Liver (tissue), 9 donors: ENCODE data around the gene CAMK1D. TPM values are rescaled to one million over a fixed set of nuclear protein-coding genes. Genes with fewer than 3 reads are reported as not detected.

Source experiments
- DNase-seq: peaks from one replicate; pipeline ENCODE4 v3.0.0-alpha.2; 2017; ENCODE audit warnings: low spot score
- H3K27ac ChIP-seq, 2 donors: one replicate each; pipeline ENCODE4 v1.7.0; 2013; ENCODE audit warnings: inconsistent platforms in 2 of 2, low read length in 2 of 2, control low read depth in 1 of 2, low read depth in 1 of 2, mild to moderate bottlenecking in 1 of 2
- H3K27me3 ChIP-seq, 4 donors: one replicate each; pipeline versions ENCODE4 v1.6.1 to v1.7.0; 2013; ENCODE audit warnings: low read length in 3 of 4, inconsistent platforms in 1 of 4, mild to moderate bottlenecking in 1 of 4, moderate library complexity in 1 of 4; ENCODE audit not compliant: control insufficient read depth in 4 of 4, insufficient read depth in 4 of 4
- H3K36me3 ChIP-seq, 4 donors: one replicate each; pipeline versions ENCODE4 v1.6.1 to v1.7.0; 2013; ENCODE audit warnings: low read length in 3 of 4, mild to moderate bottlenecking in 3 of 4, low read depth in 1 of 4, moderate library complexity in 1 of 4; ENCODE audit not compliant: control insufficient read depth in 4 of 4, insufficient read depth in 3 of 4
- H3K4me1 ChIP-seq, 4 donors: one replicate each; pipeline versions ENCODE4 v1.6.1 to v1.7.0; 2013; ENCODE audit warnings: low read length in 3 of 4, mild to moderate bottlenecking in 3 of 4, moderate library complexity in 1 of 4; ENCODE audit not compliant: control insufficient read depth in 4 of 4, insufficient read depth in 4 of 4
- H3K4me3 ChIP-seq, 3 donors: one replicate each; pipeline versions ENCODE4 v1.6.1 to v1.7.0; 2013; ENCODE audit warnings: low read length in 3 of 3, control low read depth in 1 of 3, low read depth in 1 of 3, mild to moderate bottlenecking in 1 of 3
- H3K9ac ChIP-seq, 2 donors: one replicate each; pipeline ENCODE4 v1.7.0; 2013; ENCODE audit warnings: low read length in 2 of 2, mild to moderate bottlenecking in 2 of 2, moderate library complexity in 2 of 2, control low read depth in 1 of 2, low read depth in 1 of 2
- H3K9me3 ChIP-seq, 4 donors: one replicate each; pipeline versions ENCODE4 v1.6.1 to v1.7.0; 2013; ENCODE audit warnings: low read length in 3 of 4; ENCODE audit not compliant: control insufficient read depth in 4 of 4
- EGR1 ChIP-seq, 2 donors: IDR thresholded peaks; 2 replicates each; pipeline ENCODE4 v1.6.1; 2016 to 2018; ENCODE audit warnings: antibody characterized with exemption in 2 of 2, low read depth in 2 of 2
- GABPA ChIP-seq, 2 donors: IDR thresholded peaks in 1 of 2; conservative IDR thresholded peaks in 1 of 2; 2 replicates each; pipeline ENCODE4 v1.6.1; 2016; ENCODE audit warnings: antibody characterized with exemption in 2 of 2, mild to moderate bottlenecking in 1 of 2, moderate library complexity in 1 of 2
- NR2F2 ChIP-seq: IDR thresholded peaks from 2 replicates; pipeline ENCODE4 v1.6.1; 2016; ENCODE audit warnings: antibody characterized with exemption
- RXRA ChIP-seq, 2 donors: IDR thresholded peaks; 2 replicates each; pipeline ENCODE4 v1.6.1; 2017 to 2018; ENCODE audit warnings: antibody characterized with exemption in 2 of 2, mild to moderate bottlenecking in 1 of 2
- YY1 ChIP-seq: IDR thresholded peaks from 2 replicates; pipeline ENCODE4 v1.6.1; 2016; ENCODE audit warnings: antibody characterized with exemption, mild to moderate bottlenecking
- WGBS: extraction: QIAGEN DNeasy Blood & Tissue Kit; methylation state at CpG from one replicate; pipeline ENCODE4 v1.1.7; 2013; 5-methylcytosine and 5-hydroxymethylcytosine counted together
- polyA plus RNA-seq, 2 donors: library from polyadenylated mRNA; stranded (reverse) in 1 of 2; unstranded in 1 of 2; fragments of 200-250 nt in 1 of 2; fragments of >200 nt in 1 of 2; fragmentation: Nextera tagmentation in 1 of 2; extraction: Ambion mirVana in 1 of 2; gene quantifications; one replicate each; pipeline versions ENCODE4 v1.2.1 to v1.2.3, GENCODE V29; 2013 to 2015
- total RNA-seq, 2 donors: library from RNA; depleted of rRNA; stranded (reverse); fragments of >200 nt; gene quantifications; one replicate each; pipeline ENCODE4 v1.2.3, GENCODE V29; 2014
- TF ChIP-seq, protein P1 (sequence below): IDR thresholded peaks from 2 replicates; pipeline ENCODE4 v1.6.1; 2016; ENCODE audit warnings: antibody characterized with exemption
- TF ChIP-seq, protein P2 (sequence below): IDR thresholded peaks from 2 replicates; pipeline ENCODE4 v1.6.1; 2016; ENCODE audit warnings: antibody characterized with exemption, mild to moderate bottlenecking
- TF ChIP-seq, protein P3 (sequence below): fragments of 150-350 bp; IDR thresholded peaks from 2 replicates; pipeline ENCODE4 v1.5.1; 2017; ENCODE audit warnings: improper control_type of control experiment, low read depth, low read length; ENCODE audit not compliant: missing input control
- TF ChIP-seq, protein P4 (sequence below): IDR thresholded peaks from 2 replicates; pipeline ENCODE4 v1.6.1; 2016; ENCODE audit warnings: antibody characterized with exemption
- TF ChIP-seq, protein P5 (sequence below): IDR thresholded peaks from 2 replicates; pipeline ENCODE4 v1.6.1; 2016; ENCODE audit warnings: antibody characterized with exemption
- donor health status: healthy.
- donor health status: healthy.
- donor health status: healthy.
- donor health status: healthy.
- donor health status: healthy.

Gene CAMK1D
- total and polyA plus RNA-seq, 4 donors, result 2.7 to 10.1 (median 4.2) TPM

DNA sequence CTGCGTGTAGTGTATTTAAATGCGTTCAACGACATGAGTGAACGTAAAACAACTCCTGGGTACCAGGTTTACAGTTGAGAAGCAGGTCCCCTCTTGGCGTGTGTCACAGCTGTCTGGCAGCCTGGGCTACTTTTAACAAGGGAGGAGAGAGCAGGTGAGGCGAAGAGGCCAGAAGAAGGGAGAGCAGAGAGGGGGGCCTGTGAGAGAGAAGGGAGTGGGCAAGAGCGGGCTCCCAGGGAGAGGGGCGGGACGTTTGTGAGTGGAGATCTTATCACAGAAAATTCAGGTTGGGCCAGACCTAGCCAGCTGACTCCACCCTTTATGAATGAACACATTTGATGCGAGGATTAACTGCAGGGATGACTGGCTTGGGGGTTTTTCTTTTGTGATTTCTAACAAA is 154.0 kb downstream of the CAMK1D start (continued):
- TF ChIP-seq, protein P1, sequence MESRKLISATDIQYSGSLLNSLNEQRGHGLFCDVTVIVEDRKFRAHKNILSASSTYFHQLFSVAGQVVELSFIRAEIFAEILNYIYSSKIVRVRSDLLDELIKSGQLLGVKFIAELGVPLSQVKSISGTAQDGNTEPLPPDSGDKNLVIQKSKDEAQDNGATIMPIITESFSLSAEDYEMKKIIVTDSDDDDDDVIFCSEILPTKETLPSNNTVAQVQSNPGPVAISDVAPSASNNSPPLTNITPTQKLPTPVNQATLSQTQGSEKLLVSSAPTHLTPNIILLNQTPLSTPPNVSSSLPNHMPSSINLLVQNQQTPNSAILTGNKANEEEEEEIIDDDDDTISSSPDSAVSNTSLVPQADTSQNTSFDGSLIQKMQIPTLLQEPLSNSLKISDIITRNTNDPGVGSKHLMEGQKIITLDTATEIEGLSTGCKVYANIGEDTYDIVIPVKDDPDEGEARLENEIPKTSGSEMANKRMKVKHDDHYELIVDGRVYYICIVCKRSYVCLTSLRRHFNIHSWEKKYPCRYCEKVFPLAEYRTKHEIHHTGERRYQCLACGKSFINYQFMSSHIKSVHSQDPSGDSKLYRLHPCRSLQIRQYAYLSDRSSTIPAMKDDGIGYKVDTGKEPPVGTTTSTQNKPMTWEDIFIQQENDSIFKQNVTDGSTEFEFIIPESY, result no peak
- TF ChIP-seq NR2F2, result no peak
- TF ChIP-seq, protein P2, sequence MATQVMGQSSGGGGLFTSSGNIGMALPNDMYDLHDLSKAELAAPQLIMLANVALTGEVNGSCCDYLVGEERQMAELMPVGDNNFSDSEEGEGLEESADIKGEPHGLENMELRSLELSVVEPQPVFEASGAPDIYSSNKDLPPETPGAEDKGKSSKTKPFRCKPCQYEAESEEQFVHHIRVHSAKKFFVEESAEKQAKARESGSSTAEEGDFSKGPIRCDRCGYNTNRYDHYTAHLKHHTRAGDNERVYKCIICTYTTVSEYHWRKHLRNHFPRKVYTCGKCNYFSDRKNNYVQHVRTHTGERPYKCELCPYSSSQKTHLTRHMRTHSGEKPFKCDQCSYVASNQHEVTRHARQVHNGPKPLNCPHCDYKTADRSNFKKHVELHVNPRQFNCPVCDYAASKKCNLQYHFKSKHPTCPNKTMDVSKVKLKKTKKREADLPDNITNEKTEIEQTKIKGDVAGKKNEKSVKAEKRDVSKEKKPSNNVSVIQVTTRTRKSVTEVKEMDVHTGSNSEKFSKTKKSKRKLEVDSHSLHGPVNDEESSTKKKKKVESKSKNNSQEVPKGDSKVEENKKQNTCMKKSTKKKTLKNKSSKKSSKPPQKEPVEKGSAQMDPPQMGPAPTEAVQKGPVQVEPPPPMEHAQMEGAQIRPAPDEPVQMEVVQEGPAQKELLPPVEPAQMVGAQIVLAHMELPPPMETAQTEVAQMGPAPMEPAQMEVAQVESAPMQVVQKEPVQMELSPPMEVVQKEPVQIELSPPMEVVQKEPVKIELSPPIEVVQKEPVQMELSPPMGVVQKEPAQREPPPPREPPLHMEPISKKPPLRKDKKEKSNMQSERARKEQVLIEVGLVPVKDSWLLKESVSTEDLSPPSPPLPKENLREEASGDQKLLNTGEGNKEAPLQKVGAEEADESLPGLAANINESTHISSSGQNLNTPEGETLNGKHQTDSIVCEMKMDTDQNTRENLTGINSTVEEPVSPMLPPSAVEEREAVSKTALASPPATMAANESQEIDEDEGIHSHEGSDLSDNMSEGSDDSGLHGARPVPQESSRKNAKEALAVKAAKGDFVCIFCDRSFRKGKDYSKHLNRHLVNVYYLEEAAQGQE, result no peak

- TF ChIP-seq, protein P3, sequence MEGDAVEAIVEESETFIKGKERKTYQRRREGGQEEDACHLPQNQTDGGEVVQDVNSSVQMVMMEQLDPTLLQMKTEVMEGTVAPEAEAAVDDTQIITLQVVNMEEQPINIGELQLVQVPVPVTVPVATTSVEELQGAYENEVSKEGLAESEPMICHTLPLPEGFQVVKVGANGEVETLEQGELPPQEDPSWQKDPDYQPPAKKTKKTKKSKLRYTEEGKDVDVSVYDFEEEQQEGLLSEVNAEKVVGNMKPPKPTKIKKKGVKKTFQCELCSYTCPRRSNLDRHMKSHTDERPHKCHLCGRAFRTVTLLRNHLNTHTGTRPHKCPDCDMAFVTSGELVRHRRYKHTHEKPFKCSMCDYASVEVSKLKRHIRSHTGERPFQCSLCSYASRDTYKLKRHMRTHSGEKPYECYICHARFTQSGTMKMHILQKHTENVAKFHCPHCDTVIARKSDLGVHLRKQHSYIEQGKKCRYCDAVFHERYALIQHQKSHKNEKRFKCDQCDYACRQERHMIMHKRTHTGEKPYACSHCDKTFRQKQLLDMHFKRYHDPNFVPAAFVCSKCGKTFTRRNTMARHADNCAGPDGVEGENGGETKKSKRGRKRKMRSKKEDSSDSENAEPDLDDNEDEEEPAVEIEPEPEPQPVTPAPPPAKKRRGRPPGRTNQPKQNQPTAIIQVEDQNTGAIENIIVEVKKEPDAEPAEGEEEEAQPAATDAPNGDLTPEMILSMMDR, result no peak
- TF ChIP-seq, protein P1, result no peak
- TF ChIP-seq RXRA (IDR thresholded peaks at IDR 0.05) (no peak), EGR1 (IDR thresholded peaks at IDR 0.05; ENCODE audit: low read depth in 2 of 2) (no peak), YY1 (no peak), GABPA (IDR thresholded peaks at IDR 0.05 in 1 of 2, conservative IDR thresholded peaks at IDR 0.05 in 1 of 2) (no peak)
- TF ChIP-seq, protein P4, sequence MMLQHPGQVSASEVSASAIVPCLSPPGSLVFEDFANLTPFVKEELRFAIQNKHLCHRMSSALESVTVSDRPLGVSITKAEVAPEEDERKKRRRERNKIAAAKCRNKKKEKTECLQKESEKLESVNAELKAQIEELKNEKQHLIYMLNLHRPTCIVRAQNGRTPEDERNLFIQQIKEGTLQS, result no peak
- TF ChIP-seq, protein P5, sequence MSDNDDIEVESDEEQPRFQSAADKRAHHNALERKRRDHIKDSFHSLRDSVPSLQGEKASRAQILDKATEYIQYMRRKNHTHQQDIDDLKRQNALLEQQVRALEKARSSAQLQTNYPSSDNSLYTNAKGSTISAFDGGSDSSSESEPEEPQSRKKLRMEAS, result no peak
- Histone ChIP-seq H3K4me1 (peaks cover 5 to 21% (median 16%) of the 10 kb centered on the region in 4 donors), H3K36me3 (no peaks in the 10 kb centered on the region), H3K9me3 (no peaks in the 10 kb centered on the region), H3K4me3 (no peak overlapping the region), H3K27ac (no peak overlapping the region), H3K9ac (no peak overlapping the region), H3K27me3 (no peaks in the 10 kb centered on the region)
- DNase-seq, result no peak
- WGBS, result 90% methylated on average over 11 of the region's 11 CpGs
Observed at GRCh38 chr10:12504176-12504575, 154.8 kb downstream of the CAMK1D start.
